ENCODE measurements around the gene ACHE. TPM values are rescaled to one million over a fixed set of nuclear protein-coding genes. Genes with fewer than 3 reads are reported as not detected.

The ACHE gene
- total and polyA plus RNA-seq, 2 of the 13 experiments (the other 11 are each of a cell fraction or from before 2014, with no cell fraction given), result 0.18 to 0.40 TPM

DNA sequence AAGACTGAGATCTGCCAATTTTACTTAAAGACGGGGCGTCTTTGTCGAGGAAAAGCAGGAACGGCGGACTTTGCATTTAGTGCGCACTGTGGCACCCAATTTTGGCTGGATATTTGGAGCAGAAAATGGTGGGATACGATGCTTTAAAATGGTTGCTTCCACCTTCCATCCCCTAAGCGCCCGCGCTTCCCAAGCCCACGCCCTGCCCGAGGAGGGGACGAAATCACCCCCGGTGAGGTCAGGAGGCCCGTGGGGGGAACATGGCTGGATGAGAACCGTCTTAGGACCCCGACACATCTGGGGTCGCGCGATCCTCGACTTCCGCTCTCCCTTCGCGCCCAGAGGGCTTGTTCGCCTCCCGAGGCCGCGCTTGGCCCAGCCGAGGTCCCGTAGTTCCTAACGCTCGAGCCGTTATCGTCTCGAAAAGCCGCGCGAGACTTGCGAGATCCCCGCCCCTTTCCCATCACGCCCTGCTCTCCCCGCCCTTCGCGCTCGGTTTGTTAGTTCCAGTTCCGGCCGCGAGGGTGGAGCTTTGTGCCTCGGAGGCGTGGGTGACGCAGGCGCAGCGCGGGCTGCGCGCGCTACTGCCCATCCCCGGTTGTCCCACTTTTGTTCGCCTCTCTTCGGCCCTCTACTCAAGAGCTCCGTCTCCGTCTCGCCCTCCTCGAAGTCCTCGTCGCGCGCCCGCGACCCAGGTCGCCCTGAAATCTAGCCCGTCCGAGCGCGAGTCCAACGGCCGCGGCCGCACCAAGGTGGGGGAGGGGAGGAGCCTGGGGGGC is 20.9 kb downstream of the ACHE start, which contains the start of gene SRRT (continued):
- TF ChIP-seq, protein P1, sequence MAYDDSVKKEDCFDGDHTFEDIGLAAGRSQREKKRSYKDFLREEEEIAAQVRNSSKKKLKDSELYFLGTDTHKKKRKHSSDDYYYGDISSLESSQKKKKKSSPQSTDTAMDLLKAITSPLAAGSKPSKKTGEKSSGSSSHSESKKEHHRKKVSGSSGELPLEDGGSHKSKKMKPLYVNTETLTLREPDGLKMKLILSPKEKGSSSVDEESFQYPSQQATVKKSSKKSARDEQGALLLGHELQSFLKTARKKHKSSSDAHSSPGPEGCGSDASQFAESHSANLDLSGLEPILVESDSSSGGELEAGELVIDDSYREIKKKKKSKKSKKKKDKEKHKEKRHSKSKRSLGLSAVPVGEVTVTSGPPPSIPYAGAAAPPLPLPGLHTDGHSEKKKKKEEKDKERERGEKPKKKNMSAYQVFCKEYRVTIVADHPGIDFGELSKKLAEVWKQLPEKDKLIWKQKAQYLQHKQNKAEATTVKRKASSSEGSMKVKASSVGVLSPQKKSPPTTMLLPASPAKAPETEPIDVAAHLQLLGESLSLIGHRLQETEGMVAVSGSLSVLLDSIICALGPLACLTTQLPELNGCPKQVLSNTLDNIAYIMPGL (CRISPR knock-in tag; IDR thresholded peaks at IDR 0.05; ENCODE audit: borderline replicate concordance in 1 of 2, low read depth in 1 of 2), result peak; percentile 80 to 93
- TF ChIP-seq, protein P2, sequence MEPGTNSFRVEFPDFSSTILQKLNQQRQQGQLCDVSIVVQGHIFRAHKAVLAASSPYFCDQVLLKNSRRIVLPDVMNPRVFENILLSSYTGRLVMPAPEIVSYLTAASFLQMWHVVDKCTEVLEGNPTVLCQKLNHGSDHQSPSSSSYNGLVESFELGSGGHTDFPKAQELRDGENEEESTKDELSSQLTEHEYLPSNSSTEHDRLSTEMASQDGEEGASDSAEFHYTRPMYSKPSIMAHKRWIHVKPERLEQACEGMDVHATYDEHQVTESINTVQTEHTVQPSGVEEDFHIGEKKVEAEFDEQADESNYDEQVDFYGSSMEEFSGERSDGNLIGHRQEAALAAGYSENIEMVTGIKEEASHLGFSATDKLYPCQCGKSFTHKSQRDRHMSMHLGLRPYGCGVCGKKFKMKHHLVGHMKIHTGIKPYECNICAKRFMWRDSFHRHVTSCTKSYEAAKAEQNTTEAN (CRISPR knock-in tag; conservative IDR thresholded peaks at IDR 0.05), result 0 out of 2 replicates have a peak, but pooled peaks have one; percentile 52
- TF ChIP-seq ZNF549 (CRISPR knock-in tag; IDR thresholded peaks at IDR 0.05) (no peak), SNAPC2 (CRISPR knock-in tag; IDR thresholded peaks at IDR 0.05) (peak; percentile 95), MTF2 (CRISPR knock-in tag; IDR thresholded peaks at IDR 0.05; ENCODE audit: borderline replicate concordance) (0 out of 2 replicates have a peak, but pooled peaks have one; percentile 45), CREM (IDR thresholded peaks at IDR 0.05) (peak; percentile 74), CREM (CRISPR knock-in tag; IDR thresholded peaks at IDR 0.05) (no peak), ZNF572 (CRISPR knock-in tag; IDR thresholded peaks at IDR 0.05) (no peak), ELF3 (CRISPR knock-in tag; IDR thresholded peaks at IDR 0.05) (peak; percentile 85), NFIB (CRISPR knock-in tag; IDR thresholded peaks at IDR 0.05; ENCODE audit: borderline replicate concordance) (no peak), KDM2A (CRISPR knock-in tag; IDR thresholded peaks at IDR 0.05; ENCODE audit: borderline replicate concordance, low read depth) (peak; percentile 94), MIXL1 (CRISPR knock-in tag; IDR thresholded peaks at IDR 0.05) (no peak), SRSF9 (IDR thresholded peaks at IDR 0.05; ENCODE audit: borderline replicate concordance, insufficient read depth, low read depth, low read length, poor library complexity, severe bottlenecking) (no peak), SP140L (CRISPR knock-in tag; IDR thresholded peaks at IDR 0.05; ENCODE audit: borderline replicate concordance) (peak; percentile 34; the same call in 1 of the 2 replicates), KDM3A (CRISPR knock-in tag; IDR thresholded peaks at IDR 0.05; ENCODE audit: low read depth) (no peak), ZMAT3 (CRISPR knock-in tag; conservative IDR thresholded peaks at IDR 0.05) (peak; percentile 73; the same call in 1 of the 2 replicates)
- TF ChIP-seq, protein P3, sequence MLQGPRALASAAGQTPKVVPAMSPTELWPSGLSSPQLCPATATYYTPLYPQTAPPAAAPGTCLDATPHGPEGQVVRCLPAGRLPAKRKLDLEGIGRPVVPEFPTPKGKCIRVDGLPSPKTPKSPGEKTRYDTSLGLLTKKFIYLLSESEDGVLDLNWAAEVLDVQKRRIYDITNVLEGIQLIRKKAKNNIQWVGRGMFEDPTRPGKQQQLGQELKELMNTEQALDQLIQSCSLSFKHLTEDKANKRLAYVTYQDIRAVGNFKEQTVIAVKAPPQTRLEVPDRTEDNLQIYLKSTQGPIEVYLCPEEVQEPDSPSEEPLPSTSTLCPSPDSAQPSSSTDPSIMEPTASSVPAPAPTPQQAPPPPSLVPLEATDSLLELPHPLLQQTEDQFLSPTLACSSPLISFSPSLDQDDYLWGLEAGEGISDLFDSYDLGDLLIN (CRISPR knock-in tag; IDR thresholded peaks at IDR 0.05; ENCODE audit: borderline replicate concordance), result peak; percentile 25; the same call in 1 of the 2 replicates
- TF ChIP-seq, protein P4, sequence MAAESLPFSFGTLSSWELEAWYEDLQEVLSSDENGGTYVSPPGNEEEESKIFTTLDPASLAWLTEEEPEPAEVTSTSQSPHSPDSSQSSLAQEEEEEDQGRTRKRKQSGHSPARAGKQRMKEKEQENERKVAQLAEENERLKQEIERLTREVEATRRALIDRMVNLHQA (CRISPR knock-in tag; IDR thresholded peaks at IDR 0.05), result no peak
- TF ChIP-seq, protein P5, sequence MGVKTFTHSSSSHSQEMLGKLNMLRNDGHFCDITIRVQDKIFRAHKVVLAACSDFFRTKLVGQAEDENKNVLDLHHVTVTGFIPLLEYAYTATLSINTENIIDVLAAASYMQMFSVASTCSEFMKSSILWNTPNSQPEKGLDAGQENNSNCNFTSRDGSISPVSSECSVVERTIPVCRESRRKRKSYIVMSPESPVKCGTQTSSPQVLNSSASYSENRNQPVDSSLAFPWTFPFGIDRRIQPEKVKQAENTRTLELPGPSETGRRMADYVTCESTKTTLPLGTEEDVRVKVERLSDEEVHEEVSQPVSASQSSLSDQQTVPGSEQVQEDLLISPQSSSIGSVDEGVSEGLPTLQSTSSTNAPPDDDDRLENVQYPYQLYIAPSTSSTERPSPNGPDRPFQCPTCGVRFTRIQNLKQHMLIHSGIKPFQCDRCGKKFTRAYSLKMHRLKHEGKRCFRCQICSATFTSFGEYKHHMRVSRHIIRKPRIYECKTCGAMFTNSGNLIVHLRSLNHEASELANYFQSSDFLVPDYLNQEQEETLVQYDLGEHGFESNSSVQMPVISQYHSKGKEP (CRISPR knock-in tag; IDR thresholded peaks at IDR 0.05), result 0 out of 2 replicates have a peak, but pooled peaks have one; percentile 26
- TF ChIP-seq, protein P6, sequence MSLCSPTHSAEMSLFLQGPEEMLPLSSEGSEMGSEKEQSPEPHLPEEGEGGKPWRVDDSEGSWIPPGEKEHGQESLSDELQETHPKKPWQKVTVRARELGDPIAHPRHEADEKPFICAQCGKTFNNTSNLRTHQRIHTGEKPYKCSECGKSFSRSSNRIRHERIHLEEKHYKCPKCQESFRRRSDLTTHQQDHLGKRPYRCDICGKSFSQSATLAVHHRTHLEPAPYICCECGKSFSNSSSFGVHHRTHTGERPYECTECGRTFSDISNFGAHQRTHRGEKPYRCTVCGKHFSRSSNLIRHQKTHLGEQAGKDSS (CRISPR knock-in tag; IDR thresholded peaks at IDR 0.05; ENCODE audit: borderline replicate concordance, low read depth), result peak; percentile 92; the same call in 1 of the 2 replicates
- TF ChIP-seq, protein P7, sequence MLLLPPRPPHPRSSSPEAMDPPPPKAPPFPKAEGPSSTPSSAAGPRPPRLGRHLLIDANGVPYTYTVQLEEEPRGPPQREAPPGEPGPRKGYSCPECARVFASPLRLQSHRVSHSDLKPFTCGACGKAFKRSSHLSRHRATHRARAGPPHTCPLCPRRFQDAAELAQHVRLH (CRISPR knock-in tag; IDR thresholded peaks at IDR 0.05; ENCODE audit: borderline replicate concordance, low read depth), result peak; percentile 51; the same call in 1 of the 2 replicates

All from HepG2 (cell line).